CD4-positive, alpha-beta T cell treated with Interleukin-21 for 1 hour (primary cell): Measurements from ENCODE around the gene GUCY2C.

Experiments
- DNase-seq: peaks from one replicate; pipeline ENCODE4 v3.0.0-alpha.2; 2020

Gene GUCY2C

GRCh38 chr12:14567351-14568162 is 128.8 kb downstream of the GUCY2C start, which contains the start of gene PLBD1:
Gene PLBD1, minus strand, starts transcription at chr12:14567883. Its CDS starts 187 bp downstream, at chr12:14567696.
- DNase-seq = no peak

GRCh38 chr12:14564336-14564959 is 132.0 kb downstream of the GUCY2C start:
- no peak for DNase-seq

GRCh38 chr12:14563046-14563445 is 133.4 kb downstream of the GUCY2C start:
- DNase-seq = no peak
